Left ventricle myocardium inferior (tissue), 1 donor: ENCODE data around the gene TMEM38B. TPM values are rescaled to one million over a fixed set of nuclear protein-coding genes. Genes with fewer than 3 reads are reported as not detected.
"Not testable (repeated sequence)": the region's sequence is repeated elsewhere in the genome, so short reads cannot be mapped to it uniquely, and the experiment has no call there.

ENCODE experiments used
- DNase-seq: peaks from one replicate; pipeline ENCODE4 v3.0.0-alpha.2; 2020
- H3K27ac ChIP-seq: fragments of 200-600 bp; replicated peaks from 2 replicates; pipeline ENCODE4 v1.8.0; 2021
- H3K27me3 ChIP-seq: fragments of 200-600 bp; 2 replicates; pipeline ENCODE4 v1.8.0; 2021; ENCODE audit warnings: low read depth
- H3K36me3 ChIP-seq: fragments of 200-600 bp; 2 replicates; pipeline ENCODE4 v1.8.0; 2021
- H3K4me1 ChIP-seq: fragments of 200-600 bp; 2 replicates; pipeline ENCODE4 v1.8.0; 2021
- H3K4me3 ChIP-seq: fragments of 200-600 bp; 2 replicates; pipeline ENCODE4 v1.8.0; 2021; ENCODE audit warnings: mild to moderate bottlenecking, moderate library complexity
- H3K9me3 ChIP-seq: fragments of 200-600 bp; replicated peaks from 2 replicates; pipeline ENCODE4 v1.8.0; 2021
- intact Hi-C: fragments of 100-400 bp; cut with micrococcal nuclease; formaldehyde crosslinking; loops from one replicate; pipeline ENCODE4 v1.11.0; 2022
- total RNA-seq: library from RNA; stranded (reverse); fragmentation: NEBNext Ultra II Directional; extraction: Animal tissue kit (Norgen Biotek cat#: 25700); gene quantifications from one replicate; pipeline ENCODE4 v1.2.1, GENCODE V29; 2021
- TF ChIP-seq, protein P1 (sequence below): fragments of 200-600 bp; IDR thresholded peaks from 2 replicates; pipeline ENCODE4 v1.8.0; 2021; ENCODE audit warnings: antibody characterized with exemption, mild to moderate bottlenecking, borderline replicate concordance
- donor health status: DM: no; HTN: yes; CAD: no; lungs with severe emphysema.

TMEM38B gene
- total RNA-seq, 1 donor from 2014 or later = 63.2 TPM

DNA sequence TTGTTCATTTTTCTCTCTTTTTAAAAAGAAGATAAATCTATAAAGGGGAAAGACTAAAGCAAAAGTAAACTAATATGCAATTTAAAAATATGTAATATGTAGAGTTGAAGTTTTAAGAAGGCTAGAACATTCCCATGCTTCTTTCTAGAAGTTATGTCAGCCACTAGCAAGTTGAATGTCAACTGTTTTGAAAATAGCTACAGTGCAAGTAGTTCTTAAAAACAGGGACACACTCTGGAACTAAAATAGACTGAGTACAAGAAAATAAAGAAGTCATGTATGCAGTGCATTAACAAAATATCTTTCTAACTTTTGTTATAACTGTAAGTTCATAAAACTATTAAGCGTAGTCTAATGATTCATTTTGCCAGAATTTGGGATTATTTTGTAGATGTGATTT, 7.9 kb downstream of the TMEM38B start:
- intact Hi-C loops = no loop called here
- no peaks in the 10 kb centered on the region for H3K9me3 ChIP-seq
- TF ChIP-seq, protein P1, sequence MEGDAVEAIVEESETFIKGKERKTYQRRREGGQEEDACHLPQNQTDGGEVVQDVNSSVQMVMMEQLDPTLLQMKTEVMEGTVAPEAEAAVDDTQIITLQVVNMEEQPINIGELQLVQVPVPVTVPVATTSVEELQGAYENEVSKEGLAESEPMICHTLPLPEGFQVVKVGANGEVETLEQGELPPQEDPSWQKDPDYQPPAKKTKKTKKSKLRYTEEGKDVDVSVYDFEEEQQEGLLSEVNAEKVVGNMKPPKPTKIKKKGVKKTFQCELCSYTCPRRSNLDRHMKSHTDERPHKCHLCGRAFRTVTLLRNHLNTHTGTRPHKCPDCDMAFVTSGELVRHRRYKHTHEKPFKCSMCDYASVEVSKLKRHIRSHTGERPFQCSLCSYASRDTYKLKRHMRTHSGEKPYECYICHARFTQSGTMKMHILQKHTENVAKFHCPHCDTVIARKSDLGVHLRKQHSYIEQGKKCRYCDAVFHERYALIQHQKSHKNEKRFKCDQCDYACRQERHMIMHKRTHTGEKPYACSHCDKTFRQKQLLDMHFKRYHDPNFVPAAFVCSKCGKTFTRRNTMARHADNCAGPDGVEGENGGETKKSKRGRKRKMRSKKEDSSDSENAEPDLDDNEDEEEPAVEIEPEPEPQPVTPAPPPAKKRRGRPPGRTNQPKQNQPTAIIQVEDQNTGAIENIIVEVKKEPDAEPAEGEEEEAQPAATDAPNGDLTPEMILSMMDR = no peak
- H3K4me3 ChIP-seq = peak overlapping the region; percentile 7
- peak overlapping the region; percentile 78 for H3K27ac ChIP-seq
- H3K4me1 ChIP-seq = peaks cover 69% of the 10 kb centered on the region
- H3K27me3 ChIP-seq = no peaks in the 10 kb centered on the region
- H3K36me3 ChIP-seq = peaks cover 14% of the 10 kb centered on the region
- DNase-seq = no peak

DNA sequence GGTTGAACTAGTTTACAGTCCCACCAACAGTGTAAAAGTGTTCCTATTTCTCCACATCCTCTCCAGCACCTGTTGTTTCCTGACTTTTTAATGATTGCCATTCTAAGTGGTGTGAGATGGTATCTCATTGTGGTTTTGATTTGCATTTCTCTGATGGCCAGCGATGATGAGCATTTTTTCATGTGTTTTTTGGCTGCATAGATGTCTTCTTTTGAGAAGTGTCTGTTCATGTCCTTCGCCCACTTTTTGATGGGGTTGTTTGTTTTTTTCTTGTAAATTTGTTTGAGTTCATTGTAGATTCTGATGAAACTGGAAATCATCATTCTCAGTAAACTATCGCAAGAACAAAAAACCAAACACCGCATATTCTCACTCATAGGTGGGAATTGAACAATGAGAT, 9.3 kb downstream of the TMEM38B start:
- H3K9me3 ChIP-seq, DNase-seq, H3K27me3 ChIP-seq, H3K27ac ChIP-seq, H3K4me3 ChIP-seq, intact Hi-C loops: not testable (repeated sequence)
- H3K4me1 ChIP-seq = peaks cover 59% of the 10 kb centered on the region
- H3K36me3 ChIP-seq = peaks cover 14% of the 10 kb centered on the region

DNA sequence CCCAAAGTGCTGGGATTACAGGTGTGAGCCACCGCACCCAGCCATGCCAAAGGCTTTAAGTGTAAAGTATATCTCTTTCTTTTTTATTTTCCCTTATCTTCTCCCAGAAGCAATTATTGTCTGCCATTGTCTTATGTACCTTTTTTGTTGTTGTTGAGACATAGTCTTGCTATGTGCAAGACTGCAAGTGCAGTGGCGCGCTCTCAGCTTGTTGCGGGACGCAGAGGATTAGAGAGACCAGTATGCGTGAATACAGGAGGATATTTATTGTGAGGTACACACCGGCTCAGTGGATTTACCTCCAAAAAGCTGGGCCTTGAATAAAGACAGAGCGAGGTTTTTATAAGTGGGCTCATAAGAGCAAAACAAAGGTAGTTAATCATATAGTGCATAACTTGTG, 11.8 kb downstream of the TMEM38B start:
- DNase-seq = no peak
- no peaks in the 10 kb centered on the region for H3K27me3 ChIP-seq
- peaks cover 21% of the 10 kb centered on the region for H3K36me3 ChIP-seq
- intact Hi-C loops = no loop called here
- H3K4me3 ChIP-seq = no peak overlapping the region
- no peaks in the 10 kb centered on the region for H3K9me3 ChIP-seq
- peak overlapping the region; percentile 45 for H3K27ac ChIP-seq
- TF ChIP-seq, protein P1 = no peak
- H3K4me1 ChIP-seq = peaks cover 54% of the 10 kb centered on the region

DNA sequence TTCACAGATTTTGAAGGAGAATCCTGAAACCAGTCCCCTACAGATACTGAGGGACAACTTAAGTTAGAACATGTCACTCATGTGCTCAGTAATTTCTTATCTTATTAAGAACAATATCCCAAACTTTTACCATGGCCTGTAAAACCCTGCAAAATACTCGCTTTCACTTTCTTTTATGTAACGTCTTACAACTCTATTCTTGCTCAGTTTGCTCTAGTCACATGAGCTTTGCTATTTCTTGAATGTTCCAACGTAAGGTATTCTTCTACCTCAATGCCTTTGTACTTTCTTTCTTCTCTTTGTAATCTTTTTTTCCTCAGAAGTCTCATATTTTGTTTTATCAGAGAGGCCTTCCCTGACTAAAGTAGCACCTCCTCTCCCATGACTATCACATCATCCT, 14.1 kb downstream of the TMEM38B start:
- peaks cover 60% of the 10 kb centered on the region for H3K4me1 ChIP-seq
- DNase-seq = no peak
- intact Hi-C loops = no loop called here
- H3K27ac ChIP-seq = peak overlapping the region; percentile 49
- TF ChIP-seq, protein P1 = no peak
- H3K4me3 ChIP-seq = no peak overlapping the region
- H3K9me3 ChIP-seq = no peaks in the 10 kb centered on the region
- H3K36me3 ChIP-seq = peaks cover 21% of the 10 kb centered on the region
- H3K27me3 ChIP-seq = no peaks in the 10 kb centered on the region

DNA sequence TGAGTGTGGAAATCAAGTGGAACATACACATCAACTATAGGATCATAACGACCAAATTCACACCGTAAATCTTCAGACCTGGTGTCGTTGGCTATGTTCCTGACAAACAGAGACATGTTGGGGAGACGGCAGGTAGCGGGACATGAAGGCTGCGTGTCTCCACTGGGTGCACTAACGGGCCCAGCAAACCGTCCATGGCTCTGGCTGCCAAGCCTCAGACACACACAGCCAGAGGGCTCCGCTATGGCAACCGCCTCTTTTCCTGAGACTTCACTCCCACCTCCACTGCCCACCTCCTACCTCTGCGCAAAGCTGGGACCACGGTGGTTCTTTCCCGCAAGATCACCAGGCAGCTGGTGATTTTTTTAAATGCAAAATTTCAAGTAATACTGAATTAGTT, 16.3 kb downstream of the TMEM38B start:
- H3K4me1 ChIP-seq = peaks cover 45% of the 10 kb centered on the region
- no peaks in the 10 kb centered on the region for H3K27me3 ChIP-seq
- no peak overlapping the region for H3K4me3 ChIP-seq
- peak overlapping the region; percentile 82 for H3K27ac ChIP-seq
- H3K36me3 ChIP-seq = peaks cover 19% of the 10 kb centered on the region
- no peaks in the 10 kb centered on the region for H3K9me3 ChIP-seq
- TF ChIP-seq, protein P1 = no peak
- no peak for DNase-seq
- intact Hi-C loops = loop anchor here (10.0 kb wide), 1 partner anchor 106 kb away; no protein-coding TSS in a partner anchor

DNA sequence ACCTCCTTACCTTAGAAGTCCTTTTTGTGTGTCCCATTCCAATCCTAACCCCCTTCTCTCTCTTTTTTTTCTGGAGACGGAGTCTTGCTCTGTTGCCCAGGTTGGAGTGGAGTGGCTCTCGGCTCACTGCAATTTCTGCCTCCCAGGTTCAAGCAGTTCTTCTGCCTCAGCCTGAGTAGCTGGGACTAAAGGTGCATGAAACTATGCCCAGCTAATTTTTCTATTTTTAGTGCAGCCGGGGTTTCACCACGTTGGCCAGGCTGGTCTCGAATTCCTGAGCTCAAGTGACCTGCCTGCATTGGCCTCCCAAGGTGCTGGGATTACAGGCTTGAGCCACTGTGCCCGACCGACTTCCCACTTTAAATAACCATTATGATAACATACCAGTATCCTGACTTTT, 17.5 kb downstream of the TMEM38B start:
- H3K4me3 ChIP-seq = peak overlapping the region; percentile 44
- H3K27ac ChIP-seq = peak overlapping the region; percentile 82

More for the DNA sequence above, 17.5 kb downstream of the TMEM38B start:
- Histone ChIP-seq H3K36me3 (peaks cover 7% of the 10 kb centered on the region), H3K9me3 (no peaks in the 10 kb centered on the region), H3K27me3 (no peaks in the 10 kb centered on the region), H3K4me1 (peaks cover 41% of the 10 kb centered on the region)
- peak; percentile 29 for DNase-seq
- intact Hi-C loops = loop anchor here (10.0 kb wide), 1 partner anchor 107 kb away; no protein-coding TSS in a partner anchor
- TF ChIP-seq, protein P1 = no peak
